KMS-11 (cell line): ENCODE data around the gene MCM6.
"Not testable (repeated sequence)": the region's sequence is repeated elsewhere in the genome, so short reads cannot be mapped to it uniquely, and the experiment has no call there.

Source experiments
- H2AFZ ChIP-seq: fragments of 200-600 bp; sonication (generic); 2 replicates; pipeline ENCODE4 v1.6.1; 2016; ENCODE audit warnings: antibody characterized with exemption, mixed run types, low read depth
- H3K27ac ChIP-seq: fragments of 200-600 bp; sonication (generic); 2 replicates; pipeline ENCODE4 v1.6.1; 2016; ENCODE audit warnings: mild to moderate bottlenecking, mixed run types
- H3K27me3 ChIP-seq: fragments of 200-600 bp; sonication (generic); 2 replicates; pipeline ENCODE4 v1.6.1; 2017; ENCODE audit warnings: mild to moderate bottlenecking, low read depth, mixed run types, moderate library complexity; ENCODE audit not compliant: insufficient read depth
- H3K36me3 ChIP-seq: fragments of 200-600 bp; sonication (generic); 2 replicates; pipeline ENCODE4 v1.6.1; 2017; ENCODE audit warnings: mild to moderate bottlenecking, mixed run types; ENCODE audit not compliant: insufficient read depth
- H3K4me1 ChIP-seq: fragments of 200-600 bp; sonication (generic); 2 replicates; pipeline ENCODE4 v1.6.1; 2016; ENCODE audit warnings: mild to moderate bottlenecking, low read depth, mixed run types; ENCODE audit not compliant: poor library complexity, severe bottlenecking
- H3K4me2 ChIP-seq: fragments of 200-600 bp; sonication (generic); 2 replicates; pipeline ENCODE4 v1.7.0; 2016; ENCODE audit warnings: mild to moderate bottlenecking, mixed run types
- H3K4me3 ChIP-seq: fragments of 200-600 bp; sonication (generic); IDR thresholded peaks from 2 replicates; pipeline ENCODE4 v1.6.1; 2017; ENCODE audit warnings: low read depth, low read length, mixed read lengths; ENCODE audit not compliant: insufficient read depth
- H3K79me2 ChIP-seq: fragments of 200-600 bp; sonication (generic); 2 replicates; pipeline ENCODE4 v1.6.1; 2016; ENCODE audit warnings: low read depth, mixed run types; ENCODE audit not compliant: insufficient read depth
- H3K9ac ChIP-seq: fragments of 200-600 bp; sonication (generic); 2 replicates; pipeline ENCODE4 v1.6.1; 2016; ENCODE audit warnings: mild to moderate bottlenecking, mixed run types
- H4K20me1 ChIP-seq: fragments of 200-600 bp; sonication (generic); 2 replicates; pipeline ENCODE4 v1.6.1; 2016; ENCODE audit warnings: mild to moderate bottlenecking, mixed run types; ENCODE audit not compliant: insufficient read depth
- CTCF ChIP-seq: fragments of 200-600 bp; sonication (generic); conservative IDR thresholded peaks from 2 replicates; pipeline ENCODE4 v1.6.1; 2017; ENCODE audit warnings: low read depth, mild to moderate bottlenecking, antibody characterized with exemption, low read length, moderate library complexity, mixed read lengths

Gene MCM6

GRCh38 chr2:135817951-135818350 lies 58.3 kb downstream of the MCM6 start:
- H3K4me1 ChIP-seq = no peaks in the 10 kb centered on the region
- H3K9ac ChIP-seq = no peak overlapping the region
- no peaks in the 10 kb centered on the region for H3K27me3 ChIP-seq
- no peaks in the 10 kb centered on the region for H3K79me2 ChIP-seq
- no peak overlapping the region for H3K4me2 ChIP-seq
- TF ChIP-seq CTCF = no peak
- no peaks in the 10 kb centered on the region for H4K20me1 ChIP-seq
- H3K4me3 ChIP-seq = no peak overlapping the region
- H3K27ac ChIP-seq = no peak overlapping the region
- no peak overlapping the region for H2AFZ ChIP-seq
- H3K36me3 ChIP-seq = no peaks in the 10 kb centered on the region

- Histone ChIP-seq H2AFZ (no peak overlapping the region), H3K4me3 (no peak overlapping the region), H3K27ac (no peak overlapping the region), H3K79me2 (no peaks in the 10 kb centered on the region), H3K9ac (no peak overlapping the region), H3K4me1 (no peaks in the 10 kb centered on the region), H3K36me3 (no peaks in the 10 kb centered on the region), H4K20me1 (no peaks in the 10 kb centered on the region), H3K4me2 (no peak overlapping the region), H3K27me3 (no peaks in the 10 kb centered on the region)
- no peak for TF ChIP-seq CTCF
Observed at GRCh38 chr2:135817466-135817865, 58.8 kb downstream of the MCM6 start.

GRCh38 chr2:135815269-135815668 lies 61.0 kb downstream of the MCM6 start:
- Histone ChIP-seq H3K9ac (no peak overlapping the region), H3K27me3 (no peaks in the 10 kb centered on the region), H4K20me1 (no peaks in the 10 kb centered on the region), H3K36me3 (no peaks in the 10 kb centered on the region), H3K79me2 (no peaks in the 10 kb centered on the region), H3K27ac (no peak overlapping the region), H3K4me2 (no peak overlapping the region), H3K4me3 (no peak overlapping the region), H2AFZ (no peak overlapping the region), H3K4me1 (no peaks in the 10 kb centered on the region)
- no peak for TF ChIP-seq CTCF

- Histone ChIP-seq H3K4me3 (no peak overlapping the region), H3K36me3 (no peaks in the 10 kb centered on the region), H3K79me2 (no peaks in the 10 kb centered on the region), H4K20me1 (no peaks in the 10 kb centered on the region), H3K4me2 (no peak overlapping the region), H3K4me1 (no peaks in the 10 kb centered on the region), H3K27ac (no peak overlapping the region), H3K9ac (no peak overlapping the region), H3K27me3 (no peaks in the 10 kb centered on the region), H2AFZ (no peak overlapping the region)
- no peak for TF ChIP-seq CTCF
Observed at GRCh38 chr2:135812907-135813511, 63.2 kb downstream of the MCM6 start.

GRCh38 chr2:135807874-135808273 lies 68.4 kb downstream of the MCM6 start:
- H3K4me2 ChIP-seq, H3K27ac ChIP-seq, H3K4me3 ChIP-seq, H4K20me1 ChIP-seq, H2AFZ ChIP-seq, H3K36me3 ChIP-seq, H3K4me1 ChIP-seq, H3K79me2 ChIP-seq, H3K9ac ChIP-seq, H3K27me3 ChIP-seq: not testable (repeated sequence)
